CD4-positive, alpha-beta T cell treated with Interleukin-6 at 100 ng/mL for 8 hours (primary cell): ENCODE data around the gene S100A16.
A peak's percentile ranks its signal among the peaks of the same experiment; 100 is the strongest.
"Not testable (repeated sequence)": the region's sequence is repeated elsewhere in the genome, so short reads cannot be mapped to it uniquely, and the experiment has no call there.

Experiments
- DNase-seq: peaks from one replicate; pipeline ENCODE4 v3.0.0-alpha.2; 2020; ENCODE audit warnings: mixed read lengths, low spot score

Gene S100A16, protein sequence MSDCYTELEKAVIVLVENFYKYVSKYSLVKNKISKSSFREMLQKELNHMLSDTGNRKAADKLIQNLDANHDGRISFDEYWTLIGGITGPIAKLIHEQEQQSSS

GRCh38 chr1:153612755-153613331, at the start of gene S100A16:
S100A16 (minus strand) TSS chr1:153613137; CDS start chr1:153608151, 4,986 bp downstream.
- DNase-seq, result no peak

DNA sequence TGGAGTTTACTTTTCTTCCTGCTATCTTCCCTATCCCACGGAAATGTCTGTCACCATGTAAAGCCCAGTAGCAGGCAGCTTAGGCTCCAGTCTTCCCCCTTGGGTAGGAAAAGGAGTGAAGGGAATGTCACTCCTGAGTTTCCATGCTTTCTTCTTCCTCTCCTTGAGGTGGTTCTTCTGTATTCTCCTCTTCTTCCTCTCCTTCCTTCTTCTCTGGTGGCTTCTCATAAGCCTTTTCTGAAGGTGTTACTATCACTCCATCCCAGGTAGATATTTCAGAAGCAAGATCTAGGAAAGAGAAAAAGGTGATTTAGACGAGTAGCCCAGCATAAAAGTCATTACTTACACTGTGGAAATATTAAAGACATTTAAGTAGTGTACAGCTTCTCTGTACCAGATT, 49.3 kb upstream of the S100A16 start:
- DNase-seq, result no peak

DNA sequence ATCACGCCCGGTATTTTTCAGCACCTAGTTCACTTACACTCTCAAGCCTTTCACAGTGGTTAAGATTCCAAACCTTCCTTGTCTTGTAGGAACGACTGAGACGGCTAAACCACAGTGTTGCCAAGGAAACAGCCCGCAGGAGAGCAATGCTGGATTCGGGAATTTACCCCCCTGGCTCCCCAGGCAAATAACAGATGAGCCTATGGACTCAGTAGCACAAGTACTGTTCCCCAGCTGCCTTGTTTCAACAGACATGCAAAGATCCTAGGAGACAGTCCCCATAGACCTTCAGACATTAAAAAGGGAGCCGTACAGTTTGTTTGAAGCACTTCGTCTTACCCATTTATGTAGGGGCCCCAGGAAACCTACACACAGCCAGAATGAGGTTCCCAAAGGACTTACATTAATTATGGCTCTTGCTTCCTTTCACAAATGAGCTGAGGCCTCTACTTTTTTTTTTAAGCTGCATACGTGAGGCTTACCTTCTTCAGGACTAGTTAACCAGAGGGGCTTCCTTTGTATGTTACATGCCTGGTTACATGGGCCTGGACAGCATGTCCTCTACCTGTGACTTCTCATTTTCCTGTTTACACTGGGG, 48.3 kb upstream of the S100A16 start:
- no peak for DNase-seq

GRCh38 chr1:153659656-153660055, 46.7 kb upstream of the S100A16 start:
- no peak for DNase-seq

DNA sequence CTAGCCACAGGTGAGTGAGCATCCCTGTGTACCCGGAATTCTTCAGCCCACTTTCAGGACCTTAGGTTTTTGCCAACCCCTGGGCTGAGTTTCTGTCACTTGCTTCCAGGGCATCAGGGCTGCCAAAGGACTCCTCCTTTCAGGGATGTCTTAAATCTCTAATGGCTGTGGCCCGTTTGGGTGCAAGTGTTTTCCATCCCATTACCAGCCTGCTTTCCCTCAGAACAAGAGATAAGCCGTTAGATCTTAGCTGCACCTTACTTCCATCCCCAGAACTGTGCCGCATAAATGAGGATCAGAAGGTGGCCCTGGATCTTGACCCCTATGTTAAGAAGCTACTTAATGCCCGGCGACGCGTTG, 46.2 kb upstream of the S100A16 start:
- DNase-seq, result no peak

GRCh38 chr1:153658400-153659174, 45.6 kb upstream of the S100A16 start, which contains the start of gene SNAPIN:
SNAPIN (plus strand) TSS chr1:153658703; CDS start chr1:153658744, 41 bp downstream.
- peak; percentile 86 for DNase-seq

DNA sequence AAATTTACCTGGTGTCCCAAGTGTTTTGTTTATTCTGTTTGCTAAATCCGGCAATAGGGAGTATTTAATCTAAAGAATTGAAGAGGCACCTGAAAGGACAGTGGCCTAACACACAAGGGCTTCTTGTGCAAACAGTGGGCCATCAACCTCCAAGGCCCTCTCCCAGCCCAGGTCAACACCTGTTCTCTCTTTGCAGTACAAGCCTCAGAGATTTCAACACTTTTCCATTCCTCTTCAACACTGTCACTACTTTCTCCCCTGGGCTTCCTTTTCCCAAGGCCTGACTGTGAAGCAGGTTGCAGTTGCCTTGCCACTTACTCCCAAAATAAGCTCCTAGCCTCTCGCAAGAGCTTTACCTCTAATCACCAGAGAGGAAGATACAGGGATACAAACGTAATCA, 42.4 kb upstream of the S100A16 start:
- DNase-seq, result no peak

GRCh38 chr1:153652805-153653500, 40.0 kb upstream of the S100A16 start:
- DNase-seq, result no peak

DNA sequence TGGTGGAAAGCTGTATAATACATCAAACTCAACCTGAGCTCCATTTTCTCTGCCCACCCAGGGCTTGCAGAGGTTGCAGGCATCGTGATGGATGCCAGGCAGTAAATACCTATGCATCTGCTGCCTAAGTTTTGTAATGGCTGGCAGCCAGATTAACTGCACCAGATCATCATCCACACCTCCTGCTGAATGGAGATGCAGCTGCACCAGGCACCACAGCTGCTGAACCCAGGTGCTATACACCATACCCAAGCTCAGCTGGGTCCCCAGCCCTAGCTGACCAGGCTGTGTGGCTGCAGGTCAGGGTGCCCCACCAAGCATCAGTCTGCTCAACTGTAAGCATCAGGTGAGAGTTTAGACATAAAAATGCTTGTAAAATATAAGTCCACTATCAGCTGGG, 38.8 kb upstream of the S100A16 start:
- DNase-seq, result no peak

DNA sequence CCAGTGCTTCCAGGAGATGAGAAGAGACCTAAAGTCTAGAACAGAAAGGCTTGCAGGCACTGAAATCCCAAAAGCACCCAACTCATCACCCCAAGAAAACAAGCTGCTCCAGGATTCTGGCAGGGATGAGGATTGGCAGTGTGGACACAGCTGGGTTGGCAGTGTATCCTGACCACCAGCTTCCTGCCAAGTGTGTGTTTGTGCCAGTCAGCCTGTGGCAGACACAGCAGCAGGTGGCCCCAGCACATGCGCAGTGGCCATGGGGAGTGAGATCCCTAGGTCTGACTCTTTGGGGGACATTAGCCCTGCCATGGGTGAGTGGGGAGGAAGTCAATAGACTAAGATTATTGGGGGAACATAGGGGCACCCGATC, 36.9 kb upstream of the S100A16 start:
- DNase-seq, result no peak

GRCh38 chr1:153649137-153649862, 36.4 kb upstream of the S100A16 start:
- DNase-seq, result peak; percentile 39

DNA sequence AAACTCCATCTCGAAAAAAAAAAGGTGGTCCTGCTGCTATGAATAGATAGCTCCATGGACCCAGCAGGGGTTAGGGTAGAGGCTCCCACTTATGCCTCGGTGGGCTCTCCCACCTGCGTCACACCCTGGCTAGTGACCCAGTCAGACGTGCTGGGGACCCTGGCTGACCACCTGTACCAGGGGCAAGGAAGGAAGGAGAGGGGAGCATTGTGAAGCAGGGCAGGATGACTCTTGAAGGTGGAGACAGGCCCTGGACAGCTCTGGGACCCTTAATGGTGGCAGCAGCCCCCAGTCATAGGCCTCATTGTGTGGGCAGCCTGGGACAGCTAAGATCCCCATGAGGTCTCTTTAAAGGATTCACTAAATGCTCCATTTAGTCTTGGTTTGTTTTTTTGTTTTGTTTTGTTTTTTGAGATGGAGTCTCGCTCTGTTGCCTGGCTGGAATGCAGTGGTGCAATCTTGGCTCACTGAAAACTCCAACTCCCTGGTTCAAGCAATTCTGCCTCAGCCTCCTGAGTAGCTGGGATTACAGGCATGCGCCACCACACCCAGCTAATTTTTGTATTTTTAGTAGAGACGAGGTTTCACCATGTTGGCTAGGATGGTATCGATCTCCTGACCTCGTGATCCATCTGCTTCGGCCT, 35.2 kb upstream of the S100A16 start:
- DNase-seq, result no peak

GRCh38 chr1:153647346-153647714, 34.4 kb upstream of the S100A16 start:
- no peak for DNase-seq

GRCh38 chr1:153646672-153647345, 33.9 kb upstream of the S100A16 start:
- DNase-seq, result no peak

DNA sequence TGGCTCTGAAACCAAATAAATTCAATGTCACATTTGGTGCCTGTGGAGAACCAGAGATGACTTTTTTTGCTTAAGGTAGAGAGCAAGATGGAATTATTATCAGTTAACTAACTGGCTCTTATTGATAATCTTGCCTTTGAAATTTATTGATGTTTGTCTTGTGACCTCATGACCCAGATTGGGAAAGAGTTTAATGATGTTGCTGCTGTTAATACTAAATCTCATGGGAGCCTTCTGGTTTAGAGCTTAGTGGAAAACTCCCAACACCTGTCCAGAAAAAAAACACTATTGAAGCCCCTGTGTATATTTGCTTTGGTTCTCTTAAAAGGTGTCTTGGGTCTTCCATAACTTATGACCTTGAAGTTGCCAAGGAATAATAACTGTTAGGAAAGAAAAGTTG, 30.9 kb upstream of the S100A16 start:
- no peak for DNase-seq

GRCh38 chr1:153643100-153643499, 30.2 kb upstream of the S100A16 start:
- DNase-seq, result no peak

DNA sequence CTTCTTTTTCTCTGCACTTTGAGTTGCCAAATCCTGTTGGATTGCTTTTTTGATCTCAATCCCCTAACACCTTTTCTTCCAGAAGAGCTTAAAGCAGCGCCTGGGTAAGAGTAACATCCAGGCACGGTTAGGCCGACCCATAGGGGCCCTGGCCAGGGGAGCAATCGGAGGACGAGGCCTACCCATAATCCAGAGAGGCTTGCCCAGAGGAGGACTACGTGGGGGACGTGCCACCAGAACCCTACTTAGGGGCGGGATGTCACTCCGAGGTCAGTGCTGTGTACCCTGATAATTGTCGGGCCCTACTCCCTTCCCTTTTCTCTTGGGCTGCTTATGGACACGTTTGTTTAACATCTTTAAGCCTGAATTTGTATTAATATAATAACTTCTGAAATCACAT, 29.2 kb upstream of the S100A16 start:
- no peak for DNase-seq

GRCh38 chr1:153640861-153641260, 27.9 kb upstream of the S100A16 start:
- no peak for DNase-seq

DNA sequence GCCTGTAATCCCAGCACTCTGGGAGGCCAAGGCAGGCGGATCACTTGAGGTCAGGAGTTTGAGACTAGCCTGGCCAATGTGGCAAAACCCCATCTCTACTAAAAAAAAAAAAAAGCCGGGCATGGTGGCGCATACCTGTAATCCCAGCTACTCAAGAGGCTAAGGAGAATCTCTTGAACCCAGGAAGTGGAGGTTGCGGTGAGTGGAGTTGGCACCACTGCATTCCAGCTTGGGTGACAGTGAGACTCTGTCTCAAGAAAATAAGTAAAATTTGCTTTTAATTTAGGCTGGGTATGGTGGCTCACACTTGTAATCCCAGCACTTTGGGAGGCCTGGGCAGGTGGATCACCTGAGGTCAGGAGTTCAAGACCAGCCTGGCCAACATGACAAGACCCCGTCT, 27.3 kb upstream of the S100A16 start:
- not testable (repeated sequence) for DNase-seq

- no peak for DNase-seq
These were observed 26.3 kb upstream of the S100A16 start for GRCh38 chr1:153639280-153639679.

DNA sequence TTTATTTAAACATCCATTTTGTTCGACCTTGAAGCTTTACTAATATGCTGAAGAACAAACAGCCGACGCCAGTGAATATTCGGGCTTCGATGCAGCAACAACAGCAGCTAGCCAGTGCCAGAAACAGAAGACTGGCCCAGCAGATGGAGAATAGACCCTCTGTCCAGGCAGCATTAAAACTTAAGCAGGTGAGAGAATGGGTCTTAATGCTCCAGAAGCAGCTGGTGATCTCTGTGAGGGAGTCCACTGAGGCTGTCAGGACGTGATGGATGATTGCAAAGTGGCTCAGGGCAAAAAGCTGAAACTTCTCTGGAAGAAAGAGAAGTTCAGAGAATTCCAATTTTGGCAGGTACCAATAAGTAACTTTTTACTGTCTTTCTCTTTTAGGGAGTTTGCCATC, 25.3 kb upstream of the S100A16 start:
- DNase-seq, result no peak
